ENCODE measurements around the gene RAB11FIP3.
"Not testable (repeated sequence)": the region's sequence is repeated elsewhere in the genome, so short reads cannot be mapped to it uniquely, and the experiment has no call there.

RAB11FIP3 gene

GRCh38 chr16:404971-405486 is 20.4 kb upstream of the RAB11FIP3 start:
- TF ChIP-seq ZFX (IDR thresholded peaks at IDR 0.05) (no peak), CTCF (conservative IDR thresholded peaks at IDR 0.05) (no peak)
- no peak overlapping the region for H3K27ac ChIP-seq

GRCh38 chr16:405548-406506 is 19.6 kb upstream of the RAB11FIP3 start:
- TF ChIP-seq ZFX (IDR thresholded peaks at IDR 0.05) (no peak), CTCF (conservative IDR thresholded peaks at IDR 0.05) (no peak)
- no peak overlapping the region for H3K27ac ChIP-seq

- no peak overlapping the region for H3K27ac ChIP-seq
- TF ChIP-seq CTCF (conservative IDR thresholded peaks at IDR 0.05) (no peak), ZFX (IDR thresholded peaks at IDR 0.05) (no peak)
Measured at GRCh38 chr16:407253-407652, 18.2 kb upstream of the RAB11FIP3 start.

- H3K27ac ChIP-seq, result no peak overlapping the region
- TF ChIP-seq CTCF (conservative IDR thresholded peaks at IDR 0.05), result no peak
- TF ChIP-seq ZFX (IDR thresholded peaks at IDR 0.05), result no peak
Measured at GRCh38 chr16:410516-411178, 14.8 kb upstream of the RAB11FIP3 start.

- TF ChIP-seq CTCF (conservative IDR thresholded peaks at IDR 0.05) (no peak), ZFX (IDR thresholded peaks at IDR 0.05) (no peak)
- no peak overlapping the region for H3K27ac ChIP-seq
Measured at GRCh38 chr16:411576-412265, 13.7 kb upstream of the RAB11FIP3 start.

GRCh38 chr16:414395-415169 is 10.9 kb upstream of the RAB11FIP3 start:
- no peak overlapping the region for H3K27ac ChIP-seq
- TF ChIP-seq CTCF (conservative IDR thresholded peaks at IDR 0.05) (no peak), ZFX (IDR thresholded peaks at IDR 0.05) (no peak)

- H3K27ac ChIP-seq, result not testable (repeated sequence)
Measured at GRCh38 chr16:415170-415498, 10.3 kb upstream of the RAB11FIP3 start.

GRCh38 chr16:422179-422578 is 3.3 kb upstream of the RAB11FIP3 start:
- not testable (repeated sequence) for H3K27ac ChIP-seq

Measured in C4-2B (cell line).